GM21515 (cell line): Measurements from ENCODE around the gene MLNR.

Experiments used
- ATAC-seq: cut with Tn5 transposase; IDR thresholded peaks from one replicate; pipeline ENCODE4 v1.9.1; 2021; ENCODE audit not compliant: unreplicated experiment

MLNR gene, protein sequence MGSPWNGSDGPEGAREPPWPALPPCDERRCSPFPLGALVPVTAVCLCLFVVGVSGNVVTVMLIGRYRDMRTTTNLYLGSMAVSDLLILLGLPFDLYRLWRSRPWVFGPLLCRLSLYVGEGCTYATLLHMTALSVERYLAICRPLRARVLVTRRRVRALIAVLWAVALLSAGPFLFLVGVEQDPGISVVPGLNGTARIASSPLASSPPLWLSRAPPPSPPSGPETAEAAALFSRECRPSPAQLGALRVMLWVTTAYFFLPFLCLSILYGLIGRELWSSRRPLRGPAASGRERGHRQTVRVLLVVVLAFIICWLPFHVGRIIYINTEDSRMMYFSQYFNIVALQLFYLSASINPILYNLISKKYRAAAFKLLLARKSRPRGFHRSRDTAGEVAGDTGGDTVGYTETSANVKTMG

DNA sequence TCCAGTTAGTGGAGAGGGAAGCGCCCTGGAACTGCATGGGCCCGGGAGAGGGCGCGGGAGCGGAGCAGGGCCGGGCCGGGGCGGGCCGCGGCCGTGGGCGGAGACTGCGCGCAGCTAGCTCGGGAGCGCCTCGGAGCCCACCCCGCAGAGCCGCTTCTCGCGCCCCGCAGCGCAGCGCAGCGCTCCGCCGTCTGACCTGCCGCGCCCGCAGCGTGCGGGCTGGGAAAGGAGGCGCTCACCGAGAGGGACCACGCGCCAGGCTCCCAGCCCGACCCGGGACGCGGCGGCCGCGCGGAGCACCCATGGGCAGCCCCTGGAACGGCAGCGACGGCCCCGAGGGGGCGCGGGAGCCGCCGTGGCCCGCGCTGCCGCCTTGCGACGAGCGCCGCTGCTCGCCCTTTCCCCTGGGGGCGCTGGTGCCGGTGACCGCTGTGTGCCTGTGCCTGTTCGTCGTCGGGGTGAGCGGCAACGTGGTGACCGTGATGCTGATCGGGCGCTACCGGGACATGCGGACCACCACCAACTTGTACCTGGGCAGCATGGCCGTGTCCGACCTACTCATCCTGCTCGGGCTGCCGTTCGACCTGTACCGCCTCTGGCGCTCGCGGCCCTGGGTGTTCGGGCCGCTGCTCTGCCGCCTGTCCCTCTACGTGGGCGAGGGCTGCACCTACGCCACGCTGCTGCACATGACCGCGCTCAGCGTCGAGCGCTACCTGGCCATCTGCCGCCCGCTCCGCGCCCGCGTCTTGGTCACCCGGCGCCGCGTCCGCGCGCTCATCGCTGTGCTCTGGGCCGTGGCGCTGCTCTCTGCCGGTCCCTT is at the start of gene MLNR:
Gene MLNR, plus strand, starts transcription at position 303 of the 820 bp plus-strand sequence. Its CDS starts 0 bp downstream, at position 303.
- no peak for ATAC-seq

DNA sequence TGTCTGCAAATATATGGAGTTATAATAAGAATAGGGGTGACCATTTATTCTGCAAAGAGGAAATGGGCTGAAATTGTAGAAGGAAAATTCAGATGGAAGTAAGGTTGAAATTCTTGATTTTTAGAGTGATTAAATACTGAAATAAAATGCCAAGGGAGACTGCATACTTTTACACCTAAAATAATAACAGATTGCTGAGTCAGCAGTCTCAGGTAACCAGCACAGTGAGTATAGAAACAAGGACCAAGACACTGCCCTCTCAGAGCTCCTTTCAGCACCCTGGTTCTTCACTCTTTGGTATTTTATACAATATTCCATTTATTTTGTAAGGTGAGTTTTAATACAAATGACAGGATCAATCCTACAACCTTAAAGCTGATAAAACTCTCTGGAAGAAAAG is 48.8 kb upstream of the MLNR start:
- no peak for ATAC-seq

DNA sequence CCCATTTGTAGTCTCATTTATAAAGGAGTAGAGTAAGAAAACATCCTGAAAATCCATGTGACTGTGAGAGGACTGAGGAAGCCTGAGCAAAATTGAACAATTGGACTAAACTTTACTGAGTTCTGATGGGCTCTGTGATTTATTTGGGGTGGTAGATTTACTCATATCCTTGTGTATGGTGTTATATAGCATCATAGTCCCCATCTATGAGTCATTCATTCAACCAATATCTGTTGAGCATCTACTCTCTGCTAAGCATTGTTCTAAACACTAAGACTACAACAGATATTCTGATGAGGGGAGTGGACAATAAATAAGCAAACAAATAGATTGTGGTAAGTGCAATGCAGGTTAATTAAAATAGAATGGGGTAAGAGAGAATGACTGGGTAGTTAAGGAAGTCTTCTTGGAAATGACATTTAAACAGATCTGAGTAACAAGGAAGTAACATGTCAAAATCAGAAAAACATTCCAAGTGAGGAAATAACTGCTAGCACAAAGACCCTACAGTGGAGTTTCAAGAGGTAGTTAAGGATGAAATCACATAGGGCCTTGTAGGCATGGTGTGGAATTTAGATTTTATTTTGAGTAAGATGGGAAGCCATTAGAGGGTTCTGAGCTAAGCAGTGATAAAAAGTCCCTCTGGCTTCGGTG is 36.3 kb upstream of the MLNR start:
- no peak for ATAC-seq

DNA sequence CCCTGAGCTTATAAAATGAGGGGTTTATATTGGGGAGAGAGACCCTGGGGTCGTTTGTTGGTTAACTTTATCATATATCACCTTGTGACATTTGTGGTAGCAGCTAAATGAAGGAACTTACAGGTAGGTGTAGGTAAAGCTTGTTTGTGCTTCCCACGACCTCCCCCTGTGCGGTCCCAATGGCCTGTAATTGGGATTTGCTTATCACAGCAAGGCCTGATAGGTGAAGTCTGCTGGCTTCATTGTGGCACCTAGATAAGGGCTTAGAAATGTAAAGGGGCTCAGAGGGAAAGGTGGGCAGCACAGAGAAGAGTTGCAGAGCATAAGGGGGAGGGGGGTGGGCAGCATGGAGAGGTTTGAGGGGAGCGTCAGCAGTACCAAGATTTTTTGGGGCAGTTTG is 35.5 kb upstream of the MLNR start:
- ATAC-seq, result no peak

DNA sequence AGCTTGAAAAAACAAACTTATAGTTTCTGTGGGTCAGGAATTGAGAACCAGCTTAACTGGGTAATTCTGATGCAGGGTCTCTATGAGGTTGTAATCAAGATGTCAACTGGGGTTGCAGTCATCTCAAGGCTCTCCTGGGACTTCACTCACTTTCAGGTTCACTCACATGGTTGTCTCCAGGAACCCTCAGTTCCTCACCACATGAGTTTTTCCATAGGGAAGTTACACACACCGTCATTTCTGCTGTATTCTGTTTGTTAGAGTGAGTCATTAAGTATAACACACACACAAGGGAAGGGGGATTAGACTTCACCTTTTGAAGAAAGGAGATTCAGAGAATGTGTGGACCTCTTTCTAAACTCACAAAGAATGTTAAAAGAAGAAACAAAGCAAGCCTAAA is 34.9 kb upstream of the MLNR start:
- no peak for ATAC-seq

DNA sequence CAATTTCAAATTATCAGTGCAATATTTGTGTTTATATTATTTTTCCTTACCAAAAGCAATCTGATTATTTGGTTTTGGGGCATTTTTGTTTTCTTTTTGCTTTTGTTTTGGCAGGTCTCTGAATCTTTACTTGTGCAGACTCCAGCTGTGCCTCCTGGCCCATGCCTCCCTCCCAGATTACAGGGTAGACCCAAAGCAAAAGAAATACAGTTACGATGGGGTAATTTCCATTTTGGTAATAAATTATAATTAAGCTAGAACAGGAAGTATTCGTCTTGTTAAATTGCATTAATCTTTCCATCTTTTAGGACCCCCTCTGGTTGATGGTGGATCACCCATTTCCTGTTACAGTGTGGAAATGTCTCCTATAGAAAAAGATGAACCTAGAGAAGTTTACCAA is 29.2 kb upstream of the MLNR start:
- no peak for ATAC-seq

DNA sequence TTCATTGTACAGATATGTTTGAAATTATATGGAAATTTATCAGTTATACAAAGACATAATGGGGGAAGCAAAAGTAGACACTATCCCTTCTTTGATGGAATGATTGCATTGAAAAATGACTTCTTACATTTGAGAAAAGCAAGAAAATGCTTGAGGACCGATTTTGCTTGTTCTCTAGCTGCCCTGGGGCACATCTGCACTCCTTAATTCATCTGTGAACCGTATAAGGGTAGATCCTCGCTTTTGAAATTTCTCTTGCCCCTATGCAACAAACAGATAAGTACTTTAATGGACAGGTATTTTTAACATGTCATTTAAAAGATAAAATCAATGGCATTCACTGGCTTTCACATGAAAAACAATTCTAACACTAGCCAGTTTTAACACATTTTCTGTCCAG is 13.5 kb upstream of the MLNR start:
- ATAC-seq, result no peak

DNA sequence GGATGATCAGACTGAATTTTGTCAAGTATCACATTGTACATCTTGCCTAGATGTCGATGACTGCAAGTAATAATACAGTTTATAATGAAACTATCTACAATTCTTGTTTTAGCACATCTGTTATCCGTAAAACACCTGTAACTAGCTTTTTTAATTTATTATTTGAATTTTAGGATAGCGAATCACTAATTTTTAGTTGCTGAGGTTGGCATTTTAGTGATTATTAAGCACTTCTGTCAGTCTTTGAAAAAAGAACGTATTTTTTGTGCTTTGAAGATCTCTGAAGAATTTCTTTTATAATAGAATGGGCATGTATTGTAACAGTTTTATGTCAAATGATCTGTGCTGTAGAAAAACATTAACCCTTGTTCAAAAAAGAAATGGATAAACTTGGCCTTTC is 11.5 kb upstream of the MLNR start:
- no peak for ATAC-seq

DNA sequence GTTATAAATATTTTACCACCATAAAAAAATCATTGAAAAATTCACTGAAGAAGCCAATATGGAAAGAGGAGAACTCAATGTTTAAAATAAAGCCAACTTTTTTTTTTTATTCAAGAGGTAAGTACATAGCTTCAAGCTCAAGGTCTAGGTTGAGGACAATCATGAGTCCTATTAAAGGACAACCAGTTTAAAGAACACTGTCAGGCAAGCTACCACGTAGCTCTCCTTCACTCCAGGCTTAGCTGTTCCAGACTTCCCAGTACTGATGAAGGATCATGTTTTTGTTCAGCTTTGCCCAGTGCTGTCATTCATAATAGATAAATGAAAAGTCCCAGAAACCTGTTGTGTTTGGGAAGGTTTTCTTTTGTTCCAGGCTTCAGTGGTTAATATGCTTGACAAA is 10.0 kb upstream of the MLNR start:
- ATAC-seq, result no peak

DNA sequence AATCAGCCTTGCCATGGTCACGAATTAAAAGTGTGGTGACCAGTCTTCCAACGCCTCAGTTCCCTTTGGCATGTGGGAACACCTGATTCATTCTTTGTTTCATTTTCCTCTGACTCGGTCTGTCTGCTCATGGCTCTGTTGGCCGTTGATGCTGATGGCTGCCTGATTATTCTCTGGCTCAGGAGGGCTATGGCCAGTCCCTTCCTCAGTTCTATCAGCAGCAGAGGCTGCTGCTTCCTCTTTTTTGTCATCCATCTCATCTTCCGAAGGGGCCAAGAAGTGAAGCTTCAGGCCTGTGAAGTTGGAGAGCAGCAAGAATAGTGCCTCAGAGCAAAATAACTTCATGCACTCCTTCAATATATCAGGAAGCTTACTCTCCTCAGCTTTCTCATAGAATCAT is 9.5 kb upstream of the MLNR start:
- ATAC-seq, result no peak

DNA sequence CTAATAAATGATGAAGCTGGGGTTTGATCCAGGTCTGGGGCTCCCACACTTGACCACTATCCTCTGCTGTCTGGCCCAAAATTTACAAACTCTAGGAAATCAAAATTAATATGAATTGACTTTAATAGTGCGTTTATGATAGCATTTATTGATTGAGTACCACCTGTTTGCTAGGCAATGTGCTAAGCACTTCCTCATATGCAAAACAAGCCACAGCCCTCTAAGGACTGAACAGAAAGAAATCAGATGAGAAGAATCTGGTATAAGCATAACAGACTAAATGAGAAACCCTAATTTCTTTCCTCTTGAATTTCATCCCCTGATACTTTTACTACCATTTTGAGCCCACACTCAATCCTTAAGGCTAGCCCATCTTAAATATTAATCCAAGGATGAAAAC is 6.6 kb upstream of the MLNR start:
- no peak for ATAC-seq

DNA sequence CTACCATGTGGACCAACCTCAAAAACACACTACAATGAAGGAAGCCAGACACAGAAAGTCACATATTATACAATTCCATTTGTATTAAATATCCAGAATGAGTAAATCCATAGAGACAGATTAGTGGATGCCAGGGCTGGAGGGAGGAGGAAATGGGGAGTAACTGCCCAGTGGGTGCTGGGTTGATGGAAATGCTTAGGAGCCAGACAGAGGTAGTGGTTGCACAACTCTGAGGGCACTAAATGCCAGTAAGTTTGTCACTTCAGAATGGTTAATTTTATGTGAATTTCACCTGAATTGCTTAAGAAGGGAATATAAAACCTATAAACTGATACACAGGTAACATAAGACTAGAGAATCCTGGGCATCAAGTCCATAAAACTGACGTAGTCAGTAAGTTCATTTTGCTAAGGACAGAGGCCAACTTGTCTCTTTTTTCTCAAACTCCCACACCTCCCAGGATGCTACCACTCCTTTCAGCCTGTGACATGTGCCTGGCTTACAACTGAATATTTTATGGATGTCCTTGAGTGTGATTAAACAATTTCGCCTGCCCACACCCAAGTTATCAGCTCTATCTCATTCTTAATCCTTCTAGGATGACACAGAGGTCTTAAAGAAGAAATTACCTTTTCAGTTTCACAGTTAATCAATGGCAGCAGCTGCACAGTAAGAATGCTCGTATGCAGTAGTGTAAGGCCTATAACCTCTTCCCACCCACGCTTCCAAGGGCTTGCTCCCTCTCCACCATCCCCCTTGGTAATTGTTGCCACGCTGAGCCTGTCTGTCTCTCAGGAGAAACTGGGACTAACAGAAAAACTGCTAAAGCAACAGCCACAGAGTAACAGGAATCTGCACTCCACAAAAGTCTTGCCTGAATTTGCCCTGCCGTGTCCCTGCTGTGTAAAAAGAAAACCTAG is 5.9 kb upstream of the MLNR start:
- no peak for ATAC-seq

DNA sequence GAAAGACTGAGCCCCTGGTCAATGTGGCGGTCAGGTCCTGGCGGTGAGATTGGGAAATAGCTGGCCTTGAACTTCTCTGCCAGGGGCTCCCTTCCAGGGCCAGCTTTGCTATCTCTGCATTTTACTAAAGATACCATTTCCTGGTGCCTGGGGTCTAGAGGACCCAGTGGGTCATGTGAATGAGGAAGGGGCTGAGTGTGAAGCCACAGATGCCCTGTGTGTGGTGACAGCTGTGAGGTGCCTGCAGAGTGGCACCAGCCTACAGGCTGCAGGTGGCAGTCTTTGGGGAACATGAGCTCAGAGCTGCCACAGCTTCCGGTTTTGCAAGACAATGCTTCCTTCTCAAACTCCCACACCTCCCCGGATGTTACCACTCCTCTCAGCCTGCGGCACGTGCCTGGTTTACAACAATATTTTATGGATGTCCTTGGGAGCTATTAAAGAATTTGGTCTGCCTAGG is 5.2 kb upstream of the MLNR start:
- no peak for ATAC-seq

DNA sequence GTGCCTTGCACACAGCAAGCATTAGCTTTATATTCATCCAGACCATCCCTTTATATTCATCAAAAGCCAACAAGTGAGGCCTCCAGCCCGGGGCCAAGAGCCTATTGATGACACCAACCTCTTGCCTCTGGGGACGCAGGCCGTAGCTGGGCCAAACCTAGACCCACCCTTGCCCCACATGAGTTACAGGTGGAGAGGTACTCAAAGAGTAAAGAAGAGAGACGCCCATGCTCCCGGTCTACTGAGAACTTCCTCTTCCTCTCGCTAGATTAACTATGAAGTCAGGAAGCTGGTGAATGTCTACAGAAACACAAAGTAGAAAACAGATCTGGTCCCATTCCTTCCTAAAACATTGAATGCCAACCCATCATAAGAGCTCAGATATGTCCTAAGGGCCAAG is 3.8 kb upstream of the MLNR start:
- ATAC-seq, result no peak

DNA sequence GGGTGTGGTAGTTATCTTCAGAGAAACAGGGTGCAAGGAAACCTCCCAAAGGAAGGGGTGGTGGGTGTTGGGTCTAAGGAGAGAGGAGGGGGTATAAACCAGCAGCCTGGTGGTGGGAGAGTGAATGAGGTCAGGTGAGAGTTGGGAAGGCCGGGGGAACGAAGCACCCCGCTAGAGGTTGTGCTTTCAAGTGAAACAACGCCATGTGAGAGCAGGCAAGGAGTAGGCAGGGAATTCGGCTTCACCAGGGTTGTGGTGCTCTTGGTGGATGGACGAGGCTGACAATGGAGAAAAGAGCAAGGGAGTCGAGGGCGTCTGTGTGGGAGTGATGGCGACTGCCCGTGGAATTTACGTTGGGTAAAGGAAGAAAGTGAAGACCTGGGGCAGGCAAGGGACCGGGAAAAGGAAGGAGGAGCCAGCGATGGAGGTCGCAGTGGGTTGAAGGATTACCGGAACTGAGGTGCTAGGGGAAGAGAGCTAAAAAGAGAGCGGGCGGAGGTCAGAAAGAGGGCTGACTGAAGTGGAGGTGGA is 2.1 kb upstream of the MLNR start:
- no peak for ATAC-seq

DNA sequence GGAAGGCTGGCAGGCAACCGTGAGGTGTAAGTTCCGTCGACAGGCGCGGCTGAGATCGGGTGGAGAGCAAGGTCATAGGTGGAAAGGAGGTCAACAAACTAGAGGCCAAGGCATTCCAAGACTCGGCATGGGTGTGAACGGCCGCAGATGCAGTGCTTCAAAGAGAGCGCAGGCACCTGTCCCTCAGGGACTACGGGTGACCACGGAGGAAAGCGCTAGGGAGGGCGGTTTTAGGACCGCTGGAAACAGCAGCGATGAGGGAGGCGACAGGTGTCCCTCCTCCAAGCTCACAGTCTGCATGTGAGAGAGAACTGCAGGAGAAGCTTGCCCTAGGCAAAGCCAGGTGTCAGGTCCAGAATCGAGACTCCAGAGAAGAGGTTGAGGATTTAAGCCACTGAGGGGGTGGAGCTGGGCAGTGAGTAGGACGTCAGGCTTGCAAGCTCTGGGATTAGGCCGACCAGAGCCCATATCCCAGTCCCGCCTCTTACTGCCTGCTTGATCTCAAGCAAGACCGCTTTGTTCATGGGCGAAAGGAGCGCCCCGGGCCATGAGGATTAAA is 1.6 kb upstream of the MLNR start:
- no peak for ATAC-seq

DNA sequence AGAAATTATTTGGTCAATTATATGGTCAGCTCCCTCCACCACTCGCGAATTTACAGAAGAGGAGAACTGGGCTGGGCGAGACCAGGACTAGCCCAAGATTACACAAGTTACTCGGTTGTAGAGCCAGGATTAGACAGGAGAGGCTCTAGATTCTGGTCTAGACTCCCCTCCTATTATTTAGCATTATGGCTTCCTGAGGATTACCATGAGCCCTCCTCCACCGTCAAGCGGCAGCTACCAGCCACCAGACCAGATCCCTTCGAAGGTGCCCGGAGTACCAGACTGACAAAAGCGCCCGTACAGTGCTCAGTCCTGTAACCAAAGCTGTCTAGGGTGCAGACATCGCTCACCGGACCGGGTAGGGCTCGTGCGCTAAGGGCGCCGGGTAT is 497 bp upstream of the MLNR start:
- no peak for ATAC-seq

DNA sequence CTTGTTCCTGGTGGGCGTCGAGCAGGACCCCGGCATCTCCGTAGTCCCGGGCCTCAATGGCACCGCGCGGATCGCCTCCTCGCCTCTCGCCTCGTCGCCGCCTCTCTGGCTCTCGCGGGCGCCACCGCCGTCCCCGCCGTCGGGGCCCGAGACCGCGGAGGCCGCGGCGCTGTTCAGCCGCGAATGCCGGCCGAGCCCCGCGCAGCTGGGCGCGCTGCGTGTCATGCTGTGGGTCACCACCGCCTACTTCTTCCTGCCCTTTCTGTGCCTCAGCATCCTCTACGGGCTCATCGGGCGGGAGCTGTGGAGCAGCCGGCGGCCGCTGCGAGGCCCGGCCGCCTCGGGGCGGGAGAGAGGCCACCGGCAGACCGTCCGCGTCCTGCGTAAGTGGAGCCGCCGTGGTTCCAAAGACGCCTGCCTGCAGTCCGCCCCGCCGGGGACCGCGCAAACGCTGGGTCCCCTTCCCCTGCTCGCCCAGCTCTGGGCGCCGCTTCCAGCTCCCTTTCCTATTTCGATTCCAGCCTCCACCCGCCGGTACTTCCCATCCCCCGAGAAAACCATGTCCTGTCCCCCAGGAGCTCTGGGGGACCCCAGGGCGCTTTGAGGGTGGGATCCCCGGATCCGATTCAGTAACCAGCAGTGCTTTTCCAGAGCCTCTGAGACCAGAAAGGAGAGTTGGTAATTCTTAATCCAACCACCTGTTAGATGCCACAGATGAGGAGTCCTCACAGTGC is 885 bp downstream of the MLNR start:
- no peak for ATAC-seq

DNA sequence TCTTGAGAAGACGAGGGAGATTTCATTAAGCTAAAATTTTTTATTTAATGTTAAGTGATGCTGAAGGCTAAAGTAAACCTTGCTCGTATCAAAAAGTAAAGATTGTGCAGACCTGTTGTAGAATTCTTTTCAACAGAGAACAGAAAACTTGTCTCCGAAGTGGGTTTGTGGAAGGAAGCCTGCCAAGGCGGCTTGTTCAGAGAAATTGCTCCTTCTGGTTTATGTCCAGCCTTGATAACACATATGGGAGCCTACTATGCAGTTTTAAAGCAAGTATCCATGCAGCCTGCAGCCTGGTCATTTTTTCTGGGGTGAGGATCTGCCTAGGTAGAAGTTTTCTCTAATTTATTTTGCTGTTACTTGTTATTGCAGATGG is 1.4 kb downstream of the MLNR start:
- no peak for ATAC-seq
